Mesothelial cell of epicardium (in vitro differentiated cells): ENCODE results near the gene CALML4. TPM values are rescaled to one million over a fixed set of nuclear protein-coding genes. Genes with fewer than 3 reads are reported as not detected.

Experiments
- DNase-seq, 2 experiments: peaks; one replicate each; pipeline ENCODE4 v3.0.0; 2021; ENCODE audit warnings: low spot score in 2 of 2; ENCODE audit not compliant: unreplicated experiment in 2 of 2
- H3K27ac Mint-ChIP-seq: 2 replicates; pipeline ENCODE4 v1.8.0; 2021; ENCODE audit warnings: mixed read lengths
- H3K27me3 Mint-ChIP-seq: 2 replicates; pipeline ENCODE4 v1.8.0; 2021; ENCODE audit warnings: low read depth, mixed read lengths
- H3K36me3 Mint-ChIP-seq: 2 replicates; pipeline ENCODE4 v1.8.0; 2021; ENCODE audit warnings: mixed read lengths
- H3K4me1 Mint-ChIP-seq: 2 replicates; pipeline ENCODE4 v1.8.0; 2021; ENCODE audit warnings: mixed read lengths
- H3K4me3 Mint-ChIP-seq: 2 replicates; pipeline ENCODE4 v1.8.0; 2021; ENCODE audit warnings: mild to moderate bottlenecking, moderate library complexity, mixed read lengths
- H3K9me3 Mint-ChIP-seq: 2 replicates; pipeline ENCODE4 v1.8.0; 2021; ENCODE audit warnings: mixed read lengths
- CTCF ChIP-seq: fragments of 200-600 bp; sonication (generic); IDR thresholded peaks from one replicate; pipeline ENCODE4 v1.5.0; 2021; ENCODE audit warnings: antibody characterized with exemption; ENCODE audit not compliant: unreplicated experiment
- total RNA-seq: library from RNA; stranded (reverse); gene quantifications from 3 replicates; pipeline ENCODE4 v1.2.1, GENCODE V29; 2021

CALML4 gene
- total RNA-seq, 1 donor from 2014 or later = 8.4 TPM

DNA sequence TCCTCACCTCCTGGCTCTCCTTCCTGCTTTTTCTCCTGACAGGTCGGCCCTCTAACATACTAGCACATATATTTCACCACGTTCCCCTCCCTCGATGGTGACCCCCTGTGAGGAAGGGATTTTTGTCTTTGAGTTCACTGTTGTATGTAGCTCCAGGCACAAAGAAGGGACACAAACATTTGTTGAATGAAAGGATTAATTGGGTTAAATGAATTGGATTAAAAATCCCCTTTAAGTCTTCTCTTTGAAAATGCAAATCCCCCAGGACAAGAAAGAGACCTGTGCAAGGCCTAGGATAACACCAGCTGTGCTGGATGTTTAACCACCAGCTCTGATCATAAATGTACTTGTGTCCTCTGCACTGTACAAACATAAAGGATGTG is 3.3 kb downstream of the CALML4 start:
- TF ChIP-seq CTCF = no peak
- Mint-ChIP-seq H3K36me3 (peaks cover 2% of the 10 kb centered on the region), H3K4me3 (no peak overlapping the region), H3K4me1 (peaks cover 31% of the 10 kb centered on the region), H3K27me3 (no peaks in the 10 kb centered on the region), H3K9me3 (no peaks in the 10 kb centered on the region), H3K27ac (peak overlapping the region; percentile 2)
- no peak for DNase-seq

- Mint-ChIP-seq H3K27me3 (no peaks in the 10 kb centered on the region), H3K4me3 (no peak overlapping the region), H3K9me3 (no peaks in the 10 kb centered on the region), H3K36me3 (peaks cover 2% of the 10 kb centered on the region), H3K4me1 (peaks cover 31% of the 10 kb centered on the region), H3K27ac (peak overlapping the region; percentile 2)
- no peak for TF ChIP-seq CTCF
- no peak for DNase-seq
Observed at GRCh38 chr15:68201153-68201878, 3.8 kb downstream of the CALML4 start.

GRCh38 chr15:68200016-68200861 is 4.9 kb downstream of the CALML4 start:
- Mint-ChIP-seq H3K36me3 (peaks cover 3% of the 10 kb centered on the region), H3K4me1 (peaks cover 26% of the 10 kb centered on the region), H3K27me3 (no peaks in the 10 kb centered on the region), H3K9me3 (no peaks in the 10 kb centered on the region), H3K4me3 (no peak overlapping the region), H3K27ac (peak overlapping the region; percentile 34)
- DNase-seq = no peak
- TF ChIP-seq CTCF = no peak

- Mint-ChIP-seq H3K4me1 (peaks cover 19% of the 10 kb centered on the region), H3K4me3 (no peak overlapping the region), H3K27ac (no peak overlapping the region), H3K36me3 (peaks cover 3% of the 10 kb centered on the region), H3K27me3 (no peaks in the 10 kb centered on the region), H3K9me3 (no peaks in the 10 kb centered on the region)
- no peak for TF ChIP-seq CTCF
- DNase-seq = no peak
Observed at GRCh38 chr15:68199340-68199739, 5.8 kb downstream of the CALML4 start.

GRCh38 chr15:68197661-68198437 is 7.3 kb downstream of the CALML4 start:
- no peak for DNase-seq
- Mint-ChIP-seq H3K4me1 (peaks cover 19% of the 10 kb centered on the region), H3K27me3 (no peaks in the 10 kb centered on the region), H3K4me3 (no peak overlapping the region), H3K36me3 (peaks cover 13% of the 10 kb centered on the region), H3K27ac (peak overlapping the region; percentile 25), H3K9me3 (no peaks in the 10 kb centered on the region)
- no peak for TF ChIP-seq CTCF
